Measurements from ENCODE around the gene VSTM5. TPM values are rescaled to one million over a fixed set of nuclear protein-coding genes. Genes with fewer than 3 reads are reported as not detected.

The VSTM5 gene
- total RNA-seq, 1 experiment from 2014 or later: not detected

DNA sequence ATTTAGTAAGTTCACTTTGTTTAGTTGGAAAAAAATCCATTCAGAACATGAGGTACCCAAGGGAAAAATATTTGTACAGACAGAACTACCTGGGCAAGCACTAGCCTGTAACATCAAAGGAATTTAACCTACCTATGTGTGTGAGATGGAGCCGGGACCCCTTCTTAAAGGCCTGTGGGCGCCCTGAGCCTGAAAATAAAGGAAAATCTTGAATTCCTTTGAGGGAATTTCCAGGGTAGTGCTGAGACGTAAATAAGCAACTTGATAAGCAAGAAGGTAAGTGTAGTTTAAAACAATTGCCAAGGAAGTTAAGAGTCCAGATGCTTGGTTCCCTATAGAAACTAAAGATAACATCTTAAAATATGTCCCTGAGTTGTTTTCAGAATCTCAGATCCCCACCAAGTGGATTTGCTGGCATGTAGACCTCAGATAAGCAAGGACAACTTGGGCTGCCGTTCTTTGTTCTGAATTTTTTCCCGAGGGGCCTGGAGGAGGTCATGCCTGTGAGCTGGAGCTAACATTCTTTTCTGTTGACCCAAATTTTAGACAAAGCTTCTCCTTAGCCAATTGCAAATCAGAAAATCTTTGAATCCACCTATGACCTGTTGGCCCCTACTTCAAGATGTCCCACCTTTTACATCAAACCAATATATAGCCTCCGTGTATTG, 35.3 kb downstream of the VSTM5 start:
- H3K9me3 Mint-ChIP-seq: no peaks in the 10 kb centered on the region

More for the DNA sequence above, 35.3 kb downstream of the VSTM5 start:
- Mint-ChIP-seq H3K36me3 (ENCODE audit: insufficient read depth in 1 of 3, low read depth in 3 of 3) (peaks cover 20 to 50% (median 47%) of the 10 kb centered on the region in 3 experiments), H3K4me3 (no peak overlapping the region), H3K4me1 (peaks cover 16 to 22% of the 10 kb centered on the region in 2 experiments), H3K27me3 (ENCODE audit: low read depth) (no peaks in the 10 kb centered on the region), H3K27ac (peak overlapping the region in 2 of 3 experiments; percentile 68 to 87; a peak in 4 of 7 replicates)
- WGBS (ENCODE audit: extremely low coverage, insufficient read length, low lambda C conversion rate): no CpG with 5 or more reads among the region's 6 CpGs
- no peaks in the 10 kb centered on the region for H3K9me3 ChIP-seq (ENCODE audit: control insufficient read depth, low read depth, low read length)
- no peaks in the 10 kb centered on the region for H4K20me1 ChIP-seq (ENCODE audit: control insufficient read depth, insufficient read depth, insufficient read length)
- no peak overlapping the region for H3K9ac ChIP-seq (ENCODE audit: extremely low read depth, insufficient read length, low read length)
- H3K79me1 ChIP-seq (ENCODE audit: insufficient read depth, low read depth, low read length, poor library complexity, severe bottlenecking): no peaks in the 10 kb centered on the region
- H2BK15ac ChIP-seq (ENCODE audit: low read depth, low read length): no peak overlapping the region
- no peak overlapping the region for H3K27ac ChIP-seq (ENCODE audit: insufficient read length, low read depth, low read length)
- no peak overlapping the region for H4K5ac ChIP-seq (ENCODE audit: insufficient read length, low read depth, low read length)
- H3K4me1 ChIP-seq (ENCODE audit: insufficient read depth, low read length): no peaks in the 10 kb centered on the region; the same call in 1 of the 2 replicates
- H3K79me2 ChIP-seq (ENCODE audit: insufficient read depth, low read length): no peaks in the 10 kb centered on the region
- H2BK5ac ChIP-seq (ENCODE audit: insufficient read length, low read length): no peak overlapping the region
- no peak overlapping the region for H2BK120ac ChIP-seq (ENCODE audit: low read depth, low read length, poor library complexity, severe bottlenecking)
- H2BK12ac ChIP-seq (ENCODE audit: insufficient read length, low read depth, low read length): no peak overlapping the region
- no peak overlapping the region for H2BK20ac ChIP-seq (ENCODE audit: low read depth, low read length, poor library complexity, severe bottlenecking)
- H3K4me2 ChIP-seq (ENCODE audit: insufficient read depth, insufficient read length, low read length): no peak overlapping the region
- H3K18ac ChIP-seq (ENCODE audit: insufficient read length, low read depth, low read length): no peak overlapping the region
- no peak overlapping the region for H4K8ac ChIP-seq (replicated peaks; ENCODE audit: insufficient read length, low read depth, low read length)
- no peak for DNase-seq
- H2AFZ ChIP-seq (ENCODE audit: low read length): no peak overlapping the region
- no peaks in the 10 kb centered on the region for H3K27me3 ChIP-seq (ENCODE audit: insufficient read depth, low read length)
- H3K23me2 ChIP-seq (ENCODE audit: insufficient read length, low read depth, low read length, poor library complexity, severe bottlenecking): no peaks in the 10 kb centered on the region
- no peak overlapping the region for H3T11ph ChIP-seq (ENCODE audit: low read length)
- no peak overlapping the region for H3K23ac ChIP-seq (ENCODE audit: insufficient read length, low read depth, low read length)
- no peak overlapping the region for H3K14ac ChIP-seq (ENCODE audit: insufficient read depth, low read length)
- H4K91ac ChIP-seq (ENCODE audit: insufficient read length, low read depth, low read length): no peak overlapping the region
- no peak overlapping the region for H2AK5ac ChIP-seq (ENCODE audit: insufficient read length, low read length)
- H3K4ac ChIP-seq (ENCODE audit: low read depth, low read length): no peak overlapping the region
- TF ChIP-seq CTCF (conservative IDR thresholded peaks at IDR 0.05): no peak
- no peak overlapping the region for H3K56ac ChIP-seq (ENCODE audit: insufficient read length, low read depth, low read length)
